ENCODE results near the gene TCF7L1. TPM values are rescaled to one million over a fixed set of nuclear protein-coding genes. Genes with fewer than 3 reads are reported as not detected.

Gene TCF7L1
- total RNA-seq, 2 experiments from 2014 or later = not detected

DNA sequence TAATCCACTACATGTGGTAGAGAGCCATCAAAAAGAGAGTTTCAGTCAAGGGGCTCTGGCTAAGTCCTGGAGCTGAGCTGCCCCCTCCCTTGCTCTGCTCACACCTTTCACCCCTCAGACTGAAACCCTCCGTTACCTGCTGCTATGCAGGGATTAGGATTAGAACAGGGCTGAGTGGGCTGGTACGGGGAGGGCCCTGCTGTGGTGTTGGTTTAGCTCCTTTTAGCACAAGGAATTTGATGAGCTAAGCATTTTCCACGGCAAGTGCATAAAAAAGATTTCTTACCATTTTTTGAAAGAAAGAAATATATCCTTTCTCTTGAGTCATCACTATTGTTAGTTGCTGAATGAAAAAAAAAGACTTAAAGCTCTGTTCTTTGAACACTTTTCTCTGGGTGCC lies 46.3 kb downstream of the TCF7L1 start:
- CTCF ChIA-PET (ENCODE audit: unreplicated experiment) = no interaction called here
- H3K4me3 ChIP-seq (ENCODE audit: low read depth, low read length, poor library complexity, severe bottlenecking) = no peak overlapping the region
- no TSS peak for BruUV-seq (replicated peaks)
- DNase-seq (ENCODE audit: low spot score) = no peak
- no peaks in the 10 kb centered on the region for H4K20me1 ChIP-seq (ENCODE audit: insufficient read depth, low read length)
- TF ChIP-seq CTCF (conservative IDR thresholded peaks at IDR 0.05; ENCODE audit: low read length) (no peak), EZH2phosphoT487 (IDR thresholded peaks at IDR 0.05; ENCODE audit: borderline replicate concordance, low read depth, low read length) (no peak)
- no peaks in the 10 kb centered on the region for H3K79me2 ChIP-seq (ENCODE audit: insufficient read depth, low read depth, low read length)
- H3K4me2 ChIP-seq (ENCODE audit: low read length) = no peak overlapping the region
- H3K4me1 ChIP-seq (ENCODE audit: insufficient read depth, low read length, poor library complexity, severe bottlenecking) = no peaks in the 10 kb centered on the region
- no peak overlapping the region for H2AFZ ChIP-seq (ENCODE audit: low read length)
- intact Hi-C loops (cut with micrococcal nuclease; ENCODE audit: unreplicated experiment) = no loop called here
- no peaks in the 10 kb centered on the region for H3K9me2 ChIP-seq (ENCODE audit: insufficient read depth, low read length)
- H3K27ac ChIP-seq (ENCODE audit: low read depth, low read length, poor library complexity, severe bottlenecking) = no peak overlapping the region
- H3K9me3 ChIP-seq (ENCODE audit: low read length) = no peaks in the 10 kb centered on the region
- POLR2A ChIA-PET = interaction anchor here (0.7 kb wide), 1 partner anchor 93 kb away, joined by 3 read pairs; no protein-coding TSS in a partner anchor
- no peaks in the 10 kb centered on the region for H3K36me3 ChIP-seq (ENCODE audit: insufficient read depth, low read length)

DNA sequence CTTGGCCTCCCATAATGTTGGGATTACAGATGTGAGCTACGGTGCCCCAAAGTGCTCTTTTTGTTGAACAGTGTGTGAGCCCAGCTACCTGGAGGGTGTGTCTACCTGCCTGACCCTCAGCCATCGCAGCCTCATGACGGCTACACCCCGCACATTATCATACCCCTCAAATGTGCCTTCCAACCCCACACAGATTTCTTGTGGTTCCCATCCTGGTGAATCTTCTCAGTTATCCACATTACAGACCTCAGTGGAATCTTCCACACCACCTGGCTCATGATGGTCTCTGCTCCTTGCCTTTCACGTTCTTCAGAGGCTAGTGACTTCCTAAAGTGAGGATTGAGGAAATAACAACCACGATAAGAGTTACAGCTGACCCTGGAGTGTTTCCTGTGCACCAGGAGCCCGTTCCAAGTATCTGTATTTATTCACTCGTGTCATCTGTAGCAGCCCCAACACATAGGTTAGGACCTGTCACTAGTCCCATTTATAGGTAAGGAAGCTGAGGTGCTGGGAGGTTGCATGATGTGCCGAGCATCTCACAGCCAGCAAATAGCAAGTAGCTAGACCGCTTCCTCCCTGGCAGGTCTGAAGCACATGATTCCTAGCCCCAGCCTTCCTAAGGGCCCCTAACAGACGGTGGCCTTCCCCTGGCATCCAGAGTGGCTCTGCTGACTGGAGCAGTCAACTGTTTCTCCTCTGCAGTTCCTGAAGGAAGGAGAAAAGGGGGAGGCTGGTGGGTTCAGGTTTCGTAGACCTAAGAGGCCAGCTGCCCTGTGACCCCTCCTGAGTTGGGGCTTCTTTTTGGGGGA lies 47.3 kb downstream of the TCF7L1 start:
- POLR2A ChIA-PET = interaction anchor here (0.6 to 1.5 kb wide), 2 partner anchors 9 to 100 kb away, joined by 3 read pairs; no protein-coding TSS in a partner anchor
- H3K4me3 ChIP-seq (ENCODE audit: low read depth, low read length, poor library complexity, severe bottlenecking) = no peak overlapping the region
- no peaks in the 10 kb centered on the region for H3K9me2 ChIP-seq (ENCODE audit: insufficient read depth, low read length)
- TF ChIP-seq EZH2phosphoT487 (IDR thresholded peaks at IDR 0.05; ENCODE audit: borderline replicate concordance, low read depth, low read length) (no peak), CTCF (conservative IDR thresholded peaks at IDR 0.05; ENCODE audit: low read length) (no peak)
- H3K9me3 ChIP-seq (ENCODE audit: low read length) = no peaks in the 10 kb centered on the region
- H3K4me1 ChIP-seq (ENCODE audit: insufficient read depth, low read length, poor library complexity, severe bottlenecking) = no peaks in the 10 kb centered on the region
- no TSS peak for BruUV-seq (replicated peaks)
- H3K27ac ChIP-seq (ENCODE audit: low read depth, low read length, poor library complexity, severe bottlenecking) = no peak overlapping the region
- H3K4me2 ChIP-seq (ENCODE audit: low read length) = no peak overlapping the region
- no peak for DNase-seq (ENCODE audit: low spot score)
- intact Hi-C loops (cut with micrococcal nuclease; ENCODE audit: unreplicated experiment) = no loop called here
- no peaks in the 10 kb centered on the region for H3K36me3 ChIP-seq (ENCODE audit: insufficient read depth, low read length)
- no peak overlapping the region for H2AFZ ChIP-seq (ENCODE audit: low read length)
- no peaks in the 10 kb centered on the region for H3K79me2 ChIP-seq (ENCODE audit: insufficient read depth, low read depth, low read length)
- CTCF ChIA-PET (ENCODE audit: unreplicated experiment) = no interaction called here
- H4K20me1 ChIP-seq (ENCODE audit: insufficient read depth, low read length) = no peaks in the 10 kb centered on the region

- no TSS peak for BruUV-seq (replicated peaks)
- intact Hi-C loops (cut with micrococcal nuclease; ENCODE audit: unreplicated experiment) = no loop called here
Measured at GRCh38 chr2:85181134-85181631, 48.0 kb downstream of the TCF7L1 start.

More at GRCh38 chr2:85181134-85181631, 48.0 kb downstream of the TCF7L1 start:
- ChIA-PET POLR2A (interaction anchor here (0.6 to 1.5 kb wide), 2 partner anchors 10 to 99 kb away, joined by 3 read pairs; no protein-coding TSS in a partner anchor), CTCF (ENCODE audit: unreplicated experiment) (no interaction called here)
- no peaks in the 10 kb centered on the region for H3K9me2 ChIP-seq (ENCODE audit: insufficient read depth, low read length)
- no peak overlapping the region for H3K4me3 ChIP-seq (ENCODE audit: low read depth, low read length, poor library complexity, severe bottlenecking)
- H3K79me2 ChIP-seq (ENCODE audit: insufficient read depth, low read depth, low read length) = no peaks in the 10 kb centered on the region
- no peak overlapping the region for H3K4me2 ChIP-seq (ENCODE audit: low read length)
- H3K9me3 ChIP-seq (ENCODE audit: low read length) = no peaks in the 10 kb centered on the region
- TF ChIP-seq EZH2phosphoT487 (IDR thresholded peaks at IDR 0.05; ENCODE audit: borderline replicate concordance, low read depth, low read length) (no peak), CTCF (conservative IDR thresholded peaks at IDR 0.05; ENCODE audit: low read length) (0 out of 2 replicates have a peak, but pooled peaks have one; percentile 15)
- H3K4me1 ChIP-seq (ENCODE audit: insufficient read depth, low read length, poor library complexity, severe bottlenecking) = no peaks in the 10 kb centered on the region
- no peak for DNase-seq (ENCODE audit: low spot score)
- H3K27ac ChIP-seq (ENCODE audit: low read depth, low read length, poor library complexity, severe bottlenecking) = no peak overlapping the region
- H2AFZ ChIP-seq (ENCODE audit: low read length) = no peak overlapping the region
- no peaks in the 10 kb centered on the region for H4K20me1 ChIP-seq (ENCODE audit: insufficient read depth, low read length)
- no peaks in the 10 kb centered on the region for H3K36me3 ChIP-seq (ENCODE audit: insufficient read depth, low read length)

All from OCI-LY7 (cell line).